Measurements from ENCODE around the gene ERICH4.
"Not testable (repeated sequence)": the region's sequence is repeated elsewhere in the genome, so short reads cannot be mapped to it uniquely, and the experiment has no call there.

The ERICH4 gene

DNA sequence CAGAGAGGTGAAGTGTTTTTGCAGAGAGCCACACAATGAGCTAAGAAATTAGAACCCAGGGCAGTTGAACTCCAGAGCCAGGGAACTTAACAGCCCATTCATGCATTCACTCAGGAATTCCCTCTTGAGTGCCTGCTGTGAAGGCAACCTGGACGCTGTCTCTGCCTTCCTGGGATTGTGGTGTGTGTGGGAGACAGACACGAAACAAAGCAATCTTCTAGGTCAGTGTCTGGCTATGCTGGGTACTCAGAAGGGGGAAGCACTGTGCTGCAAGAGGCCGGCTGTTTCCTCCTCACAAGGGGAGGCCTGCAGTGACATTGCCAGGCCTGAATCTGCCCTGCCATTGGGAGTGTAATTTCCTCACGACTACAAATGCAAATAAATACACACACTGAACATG, 35.7 kb upstream of the ERICH4 start:
- TF ChIP-seq, protein P1, sequence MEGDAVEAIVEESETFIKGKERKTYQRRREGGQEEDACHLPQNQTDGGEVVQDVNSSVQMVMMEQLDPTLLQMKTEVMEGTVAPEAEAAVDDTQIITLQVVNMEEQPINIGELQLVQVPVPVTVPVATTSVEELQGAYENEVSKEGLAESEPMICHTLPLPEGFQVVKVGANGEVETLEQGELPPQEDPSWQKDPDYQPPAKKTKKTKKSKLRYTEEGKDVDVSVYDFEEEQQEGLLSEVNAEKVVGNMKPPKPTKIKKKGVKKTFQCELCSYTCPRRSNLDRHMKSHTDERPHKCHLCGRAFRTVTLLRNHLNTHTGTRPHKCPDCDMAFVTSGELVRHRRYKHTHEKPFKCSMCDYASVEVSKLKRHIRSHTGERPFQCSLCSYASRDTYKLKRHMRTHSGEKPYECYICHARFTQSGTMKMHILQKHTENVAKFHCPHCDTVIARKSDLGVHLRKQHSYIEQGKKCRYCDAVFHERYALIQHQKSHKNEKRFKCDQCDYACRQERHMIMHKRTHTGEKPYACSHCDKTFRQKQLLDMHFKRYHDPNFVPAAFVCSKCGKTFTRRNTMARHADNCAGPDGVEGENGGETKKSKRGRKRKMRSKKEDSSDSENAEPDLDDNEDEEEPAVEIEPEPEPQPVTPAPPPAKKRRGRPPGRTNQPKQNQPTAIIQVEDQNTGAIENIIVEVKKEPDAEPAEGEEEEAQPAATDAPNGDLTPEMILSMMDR (IDR thresholded peaks at IDR 0.05; ENCODE audit: low read depth, low read length), result no peak
- Histone ChIP-seq H3K4me1 (peaks cover 8% of the 10 kb centered on the region), H3K36me3 (peaks cover 19% of the 10 kb centered on the region), H3K9me3 (no peaks in the 10 kb centered on the region), H3K27me3 (no peaks in the 10 kb centered on the region), H3K4me3 (ENCODE audit: low read depth, low read length) (no peak overlapping the region)
- no peak for DNase-seq

- peaks cover 8% of the 10 kb centered on the region for H3K4me1 ChIP-seq
- no peaks in the 10 kb centered on the region for H3K9me3 ChIP-seq
- DNase-seq, result no peak
- H3K36me3 ChIP-seq, result peaks cover 22% of the 10 kb centered on the region
- no peaks in the 10 kb centered on the region for H3K27me3 ChIP-seq
- TF ChIP-seq, protein P1 (IDR thresholded peaks at IDR 0.05; ENCODE audit: low read depth, low read length), result peak; percentile 26; the same call in 1 of the 2 replicates
- no peak overlapping the region for H3K4me3 ChIP-seq (ENCODE audit: low read depth, low read length)
These were observed 34.7 kb upstream of the ERICH4 start for GRCh38 chr19:41408256-41408655.

GRCh38 chr19:41408846-41409245, 34.1 kb upstream of the ERICH4 start:
- not testable (repeated sequence) for H3K4me1 ChIP-seq; H3K27me3 ChIP-seq; H3K9me3 ChIP-seq; DNase-seq; H3K4me3 ChIP-seq (ENCODE audit: low read depth, low read length)
- H3K36me3 ChIP-seq, result peaks cover 21% of the 10 kb centered on the region

- H3K4me1 ChIP-seq, result peaks cover 8% of the 10 kb centered on the region
- H3K36me3 ChIP-seq, result peaks cover 21% of the 10 kb centered on the region
- no peaks in the 10 kb centered on the region for H3K9me3 ChIP-seq
- H3K4me3 ChIP-seq (ENCODE audit: low read depth, low read length), result no peak overlapping the region
- H3K27me3 ChIP-seq, result no peaks in the 10 kb centered on the region
- DNase-seq, result no peak
- TF ChIP-seq, protein P1 (IDR thresholded peaks at IDR 0.05; ENCODE audit: low read depth, low read length), result no peak
These were observed 33.7 kb upstream of the ERICH4 start for GRCh38 chr19:41409288-41409687.

DNA sequence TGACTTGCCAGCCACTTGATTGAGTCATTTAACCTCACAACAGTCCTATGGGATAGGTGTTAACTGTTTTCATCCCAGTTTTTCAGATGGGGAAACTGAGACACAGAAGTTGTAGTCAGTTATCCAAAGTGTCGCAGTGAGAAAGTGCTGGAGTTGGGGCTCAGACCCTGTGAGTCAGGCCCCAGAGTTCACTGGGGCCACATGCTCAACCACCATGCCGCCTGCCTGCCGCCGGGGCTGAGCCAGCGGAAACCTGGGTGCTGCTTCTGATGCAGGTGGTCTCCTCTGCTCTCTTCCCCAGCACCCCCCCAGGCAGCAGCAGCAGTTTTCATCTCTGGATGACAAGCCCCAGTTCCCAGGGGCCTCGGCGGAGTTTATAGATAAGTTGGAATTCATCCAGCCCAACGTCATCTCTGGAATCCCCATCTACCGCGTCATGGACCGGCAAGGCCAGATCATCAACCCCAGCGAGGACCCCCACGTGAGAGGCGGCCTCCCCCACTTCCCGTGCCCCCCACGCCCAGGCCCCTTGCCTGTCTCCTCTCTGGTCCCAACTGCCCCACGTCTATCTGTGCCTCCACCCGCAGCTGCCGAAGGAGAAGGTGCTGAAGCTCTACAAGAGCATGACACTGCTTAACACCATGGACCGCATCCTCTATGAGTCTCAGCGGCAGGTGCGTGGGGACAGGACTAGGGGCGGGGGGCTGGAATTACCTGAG, 32.5 kb upstream of the ERICH4 start:
- TF ChIP-seq, protein P1 (IDR thresholded peaks at IDR 0.05; ENCODE audit: low read depth, low read length), result no peak
- H3K4me1 ChIP-seq, result peaks cover 12% of the 10 kb centered on the region
- no peaks in the 10 kb centered on the region for H3K27me3 ChIP-seq
- DNase-seq, result no peak
- H3K9me3 ChIP-seq, result no peaks in the 10 kb centered on the region
- H3K36me3 ChIP-seq, result peaks cover 31% of the 10 kb centered on the region
- H3K4me3 ChIP-seq (ENCODE audit: low read depth, low read length), result no peak overlapping the region

DNA sequence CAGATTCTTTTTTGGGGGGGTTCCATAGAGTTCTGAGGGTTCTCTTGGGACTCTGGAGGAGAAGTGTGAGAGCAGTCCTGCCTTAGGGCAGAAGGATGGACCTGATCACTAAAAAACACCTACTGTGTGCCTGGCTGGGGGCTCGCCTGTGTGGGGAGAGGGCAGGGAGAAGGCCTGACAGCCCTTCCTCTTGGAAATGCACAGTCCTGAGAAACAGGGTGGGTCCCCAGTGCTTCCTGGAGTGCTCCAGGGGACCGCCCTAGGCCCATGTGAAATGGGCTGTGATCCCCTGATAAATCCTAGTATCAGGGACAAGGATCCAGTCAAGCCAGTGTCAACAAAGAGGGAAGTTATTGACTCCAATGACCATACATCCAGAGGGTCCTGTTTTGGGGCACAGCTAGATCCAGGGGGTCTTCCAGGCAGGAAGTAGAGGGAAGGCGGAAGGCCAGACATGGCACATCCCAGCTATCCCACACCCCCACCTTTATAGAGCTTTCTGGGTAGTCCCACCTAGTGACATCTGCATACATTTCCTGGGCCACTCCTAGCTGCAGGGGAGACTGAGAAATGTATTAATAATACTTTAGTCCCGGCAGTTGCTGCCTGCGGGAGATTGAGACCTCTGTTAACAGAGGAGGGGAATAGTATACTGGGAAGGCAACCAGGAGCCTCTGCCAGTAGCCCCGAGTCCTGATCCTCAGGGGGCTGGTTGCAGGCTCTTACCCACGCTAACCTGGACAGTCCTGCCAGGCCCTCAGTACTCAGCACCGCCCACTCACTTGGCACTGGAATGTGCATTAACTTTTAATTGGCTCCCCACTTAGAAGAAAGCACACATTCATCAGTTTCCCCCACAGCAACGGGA, 31.6 kb upstream of the ERICH4 start:
- no peak for DNase-seq
- TF ChIP-seq, protein P1 (IDR thresholded peaks at IDR 0.05; ENCODE audit: low read depth, low read length), result no peak
- peaks cover 12% of the 10 kb centered on the region for H3K4me1 ChIP-seq

More for the DNA sequence above, 31.6 kb upstream of the ERICH4 start:
- Histone ChIP-seq H3K9me3 (no peaks in the 10 kb centered on the region), H3K4me3 (ENCODE audit: low read depth, low read length) (no peak overlapping the region), H3K27me3 (no peaks in the 10 kb centered on the region), H3K36me3 (peaks cover 34% of the 10 kb centered on the region)

Measured in BE2C (cell line).